GM19468 (cell line): ENCODE data around the gene TPMT.
"Not testable (repeated sequence)": the region's sequence is repeated elsewhere in the genome, so short reads cannot be mapped to it uniquely, and the experiment has no call there.

Source experiments
- ATAC-seq: cut with Tn5 transposase; IDR thresholded peaks from one replicate; pipeline ENCODE4 v1.9.1; 2021; ENCODE audit warnings: mild to moderate bottlenecking, moderate library complexity, moderate number of reproducible peaks; ENCODE audit not compliant: unreplicated experiment; ENCODE audit errors: extremely low read depth

TPMT gene

DNA sequence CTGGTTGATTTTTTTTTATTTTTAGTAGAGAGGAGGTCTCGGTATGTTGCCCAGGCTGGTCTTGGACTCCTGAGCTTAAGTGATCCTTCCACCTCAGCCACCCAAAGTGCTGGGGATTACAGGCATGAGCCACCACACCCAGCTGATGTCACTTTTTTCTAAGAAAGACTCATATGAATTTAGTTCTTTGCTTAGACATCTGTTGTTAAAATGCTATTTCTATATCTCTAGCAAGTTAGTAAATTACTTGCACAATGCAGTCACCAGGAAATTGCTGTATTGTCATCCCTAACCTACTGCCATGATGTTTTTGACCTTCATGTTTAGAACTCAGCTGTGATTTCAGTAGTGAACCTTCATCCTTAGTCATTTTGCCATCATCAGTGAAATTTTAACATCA lies 6.0 kb upstream of the TPMT start:
- no peak for ATAC-seq

DNA sequence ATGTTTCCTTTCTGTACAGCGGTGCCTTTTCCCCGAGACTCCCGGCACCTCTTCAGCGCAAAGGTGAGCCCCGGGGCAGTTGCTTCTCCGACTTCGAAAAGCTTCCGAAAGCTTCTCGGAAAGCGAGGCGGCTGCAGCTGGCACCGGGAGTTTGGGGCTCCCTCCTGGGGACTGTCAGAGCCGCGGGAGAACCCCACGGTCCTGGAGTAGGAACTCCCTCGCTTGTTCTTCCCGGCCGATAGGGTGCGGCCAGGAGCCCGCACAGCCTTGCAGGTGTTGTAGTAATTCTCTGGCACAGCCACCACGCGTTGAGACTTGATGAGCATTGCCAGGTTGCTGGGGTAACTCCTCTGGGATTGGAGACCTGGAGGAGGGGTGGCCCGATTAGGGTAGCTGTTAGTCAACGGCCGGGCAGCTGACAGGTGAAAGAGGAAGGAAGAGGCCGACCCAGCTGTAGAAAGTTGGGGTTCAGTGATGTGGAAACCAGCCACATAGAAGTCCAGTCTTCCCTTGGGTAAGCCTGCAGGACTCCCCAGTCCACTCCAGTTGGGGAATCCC lies 1.1 kb upstream of the TPMT start:
- peak; percentile 21 for ATAC-seq

- ATAC-seq: peak; percentile 88
Observed at GRCh38 chr6:18155150-18155863, 430 bp upstream of the TPMT start, which contains the start of gene KDM1B. TSS of gene KDM1B (plus strand) at chr6:18155422. CDS start at chr6:18159896, 4,474 bp downstream.

- no peak for ATAC-seq
Observed at GRCh38 chr6:18153311-18153703, 1.6 kb downstream of the TPMT start.

- ATAC-seq: no peak
Observed at GRCh38 chr6:18151801-18152200, 3.1 kb downstream of the TPMT start.

- not testable (repeated sequence) for ATAC-seq
Observed at GRCh38 chr6:18151391-18151790, 3.5 kb downstream of the TPMT start.

DNA sequence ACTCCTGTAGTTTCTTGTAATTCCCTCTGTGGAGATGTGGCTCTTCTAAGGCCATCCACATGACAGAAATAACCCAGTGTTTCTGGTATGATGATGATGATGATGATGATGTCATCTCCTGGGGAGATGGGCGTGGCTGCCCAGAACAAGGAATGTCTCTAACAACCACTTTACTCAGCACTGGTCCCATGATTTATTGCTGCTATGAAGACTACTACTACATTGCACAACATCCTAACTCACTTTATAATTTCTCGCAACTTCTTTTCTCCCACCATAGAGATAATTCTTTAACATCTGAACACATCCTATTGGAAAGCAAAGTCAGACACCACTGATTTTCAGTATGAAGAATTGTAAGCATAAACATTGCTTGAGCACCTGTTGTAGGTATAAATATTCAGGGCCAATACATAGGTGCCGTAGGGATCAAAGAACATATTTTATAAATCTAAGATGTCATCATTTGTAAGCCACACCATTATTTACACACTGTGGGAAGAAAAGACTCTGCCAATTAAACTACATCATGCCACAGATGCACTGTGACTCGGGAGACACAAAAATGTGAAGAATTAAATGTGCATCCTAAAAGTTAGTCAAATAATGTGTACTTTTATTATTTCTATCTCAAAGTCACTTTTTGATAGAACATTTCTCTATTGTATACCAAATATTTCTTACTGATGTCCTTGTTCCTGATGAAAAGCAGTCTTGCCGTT lies 6.4 kb downstream of the TPMT start:
- no peak for ATAC-seq

DNA sequence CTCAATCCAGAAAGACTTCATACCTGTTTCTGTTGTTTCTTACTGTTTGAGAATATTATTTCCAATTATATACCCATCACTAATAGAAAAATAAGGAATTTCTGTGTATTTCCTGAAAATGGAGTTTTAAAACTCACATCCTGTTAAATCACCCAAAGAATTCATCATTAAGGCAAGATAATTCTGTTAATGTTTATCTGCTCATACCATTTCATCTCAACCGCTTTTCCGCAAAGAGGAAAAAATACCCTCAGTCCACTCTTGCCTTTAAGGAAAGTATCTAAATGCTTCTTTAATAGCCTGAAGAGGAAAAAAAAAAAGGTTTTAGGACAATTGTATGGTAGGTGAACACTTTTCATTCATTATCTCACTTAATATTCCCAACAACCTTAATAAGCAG lies 7.3 kb downstream of the TPMT start:
- ATAC-seq: no peak

- ATAC-seq: no peak
Observed at GRCh38 chr6:18147160-18147559, 7.7 kb downstream of the TPMT start.

GRCh38 chr6:18142591-18142861 lies 12.4 kb downstream of the TPMT start:
- ATAC-seq: no peak

DNA sequence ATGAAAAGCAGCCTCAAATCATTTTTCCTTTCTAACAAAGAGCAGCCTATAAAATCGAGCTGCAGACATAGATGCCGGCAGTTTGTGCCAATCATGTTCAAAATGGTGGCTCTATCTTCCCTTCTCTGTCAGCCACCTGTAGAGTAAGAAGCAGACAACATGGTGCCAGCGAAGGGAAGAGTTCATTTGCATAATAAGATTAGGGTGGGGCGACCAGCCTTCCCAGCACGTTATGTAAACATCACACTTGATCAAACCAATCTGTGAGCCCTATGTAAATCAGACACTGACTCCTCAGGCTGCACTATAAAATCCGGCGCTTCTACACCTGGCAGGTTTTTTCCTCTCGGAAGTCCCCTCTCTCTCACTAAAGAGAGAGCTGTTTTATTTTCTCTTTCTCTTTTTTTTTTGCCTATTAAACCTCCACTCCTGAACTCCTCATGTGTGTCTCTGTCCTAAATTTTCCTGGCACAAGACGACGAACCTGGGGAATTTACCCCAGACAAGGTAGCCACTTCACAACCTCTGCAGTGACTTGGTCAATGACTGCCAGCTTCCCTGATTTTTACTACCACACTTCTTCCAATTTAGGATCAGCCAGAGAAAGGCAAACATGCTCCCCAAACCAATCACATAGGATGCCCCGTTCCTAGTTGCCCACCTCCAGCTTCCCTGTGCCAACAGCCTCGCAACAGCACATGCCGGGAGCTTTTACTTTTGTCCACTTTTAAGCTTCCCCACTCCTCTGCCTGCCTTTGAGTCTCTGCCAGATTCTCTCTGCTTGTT lies 12.9 kb downstream of the TPMT start:
- no peak for ATAC-seq

DNA sequence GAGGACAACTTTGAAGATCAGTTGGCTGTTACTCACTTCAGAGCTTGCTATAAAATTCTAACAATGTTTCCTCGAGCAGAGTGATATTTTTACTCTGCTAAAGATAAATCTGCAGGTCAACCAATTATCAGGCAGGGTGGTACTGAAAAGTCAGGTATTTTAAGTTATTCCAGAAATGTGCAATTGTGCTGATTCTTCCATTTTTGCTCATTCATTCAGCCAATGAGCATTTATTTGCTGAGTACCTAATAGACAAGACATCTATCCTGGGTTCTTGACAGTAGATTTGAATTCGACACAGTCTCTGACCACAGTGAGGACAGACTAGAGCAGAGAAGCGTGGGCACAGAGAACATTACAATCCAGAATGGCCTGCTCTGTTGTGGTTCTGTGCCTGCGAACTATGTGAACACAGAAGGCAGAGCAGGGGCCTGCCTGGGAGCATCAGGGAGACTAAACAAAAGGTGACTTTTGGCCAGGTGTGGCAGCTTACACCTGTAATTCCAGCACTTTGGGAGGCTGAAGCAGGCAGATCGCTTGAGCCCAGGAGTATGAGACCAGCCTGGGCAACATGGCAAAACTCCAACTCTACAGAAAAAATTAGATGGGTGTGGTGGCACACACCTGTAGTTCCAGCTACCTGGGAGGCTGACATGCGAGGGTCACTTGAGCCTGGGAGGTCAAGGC lies 14.8 kb downstream of the TPMT start:
- ATAC-seq: no peak

DNA sequence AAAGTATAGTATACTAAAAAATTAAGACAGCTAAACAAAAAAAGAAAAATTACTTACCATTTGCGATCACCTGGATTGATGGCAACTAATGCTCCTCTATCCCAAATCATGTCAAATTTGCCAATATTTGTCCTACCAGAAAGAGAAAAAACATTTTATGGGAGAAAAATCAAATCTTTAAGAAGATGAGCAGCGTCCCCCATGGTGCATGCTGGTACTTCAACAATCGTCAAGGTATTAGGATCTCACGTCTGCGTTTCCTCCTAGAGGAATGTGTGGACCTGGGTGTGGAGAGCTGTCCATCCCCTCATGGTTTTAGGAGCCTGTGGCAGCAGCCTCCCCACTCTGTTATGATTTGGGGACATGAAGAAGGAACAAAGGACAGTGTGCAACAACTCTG lies 16.0 kb downstream of the TPMT start:
- ATAC-seq: no peak

- no peak for ATAC-seq
Observed at GRCh38 chr6:18136260-18136659, 18.6 kb downstream of the TPMT start.

DNA sequence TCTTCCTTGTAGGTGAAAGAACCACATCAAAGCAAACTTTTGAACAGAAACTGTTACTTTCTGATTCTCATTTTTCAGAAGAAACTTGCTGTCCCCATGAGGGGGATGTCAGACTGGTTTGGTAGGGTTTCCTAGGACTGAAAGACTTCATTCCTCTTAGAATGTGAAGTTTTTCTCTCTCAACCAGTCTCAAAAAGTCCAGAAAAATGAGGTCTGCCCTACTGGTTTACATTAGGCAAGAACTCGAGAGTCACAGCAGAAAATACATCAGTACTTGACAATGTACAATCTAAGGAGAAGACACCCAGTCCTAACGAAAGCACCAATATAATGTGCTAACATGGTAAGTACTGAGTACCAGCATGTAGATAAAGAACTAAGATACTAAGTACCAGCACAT lies 19.7 kb downstream of the TPMT start:
- no peak for ATAC-seq

DNA sequence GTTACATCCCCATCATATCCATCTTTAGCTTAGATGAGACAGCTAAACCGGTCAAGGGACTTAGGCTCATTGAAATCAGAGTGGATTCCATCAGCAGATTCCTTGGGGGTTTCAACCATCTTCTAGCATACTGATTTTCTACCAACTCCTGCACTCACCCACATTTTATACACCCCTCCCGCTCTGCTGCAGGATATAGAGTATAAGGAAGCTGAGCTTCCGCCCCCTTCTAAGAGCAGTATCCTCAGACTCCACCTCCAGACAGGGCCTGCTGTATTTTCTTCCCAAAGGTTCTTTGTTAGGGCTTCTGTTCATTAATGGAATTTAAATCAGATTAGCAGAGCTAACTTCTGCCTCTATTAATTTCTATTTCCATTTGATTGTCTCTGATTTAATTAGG lies 22.5 kb downstream of the TPMT start:
- ATAC-seq: no peak

DNA sequence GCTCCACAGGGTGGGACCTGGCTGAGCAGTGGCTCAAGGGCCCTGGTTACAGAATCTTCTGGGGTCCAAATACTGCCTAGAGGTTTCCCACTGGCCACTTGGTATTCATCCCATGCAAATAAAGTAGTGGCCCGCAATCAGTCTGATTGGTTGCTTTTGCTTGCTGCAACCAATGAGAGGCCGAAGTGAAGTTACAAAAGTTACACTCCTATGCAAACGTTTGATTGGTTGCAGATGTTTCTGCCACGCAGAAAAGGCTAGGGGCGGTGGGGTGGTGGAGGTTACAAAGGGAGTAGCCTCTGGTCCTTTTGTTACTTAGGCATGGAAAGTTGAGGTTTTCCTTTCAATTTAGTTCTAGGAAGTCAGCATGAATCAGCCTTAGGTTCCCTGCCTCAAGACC lies 28.8 kb downstream of the TPMT start:
- ATAC-seq: no peak

DNA sequence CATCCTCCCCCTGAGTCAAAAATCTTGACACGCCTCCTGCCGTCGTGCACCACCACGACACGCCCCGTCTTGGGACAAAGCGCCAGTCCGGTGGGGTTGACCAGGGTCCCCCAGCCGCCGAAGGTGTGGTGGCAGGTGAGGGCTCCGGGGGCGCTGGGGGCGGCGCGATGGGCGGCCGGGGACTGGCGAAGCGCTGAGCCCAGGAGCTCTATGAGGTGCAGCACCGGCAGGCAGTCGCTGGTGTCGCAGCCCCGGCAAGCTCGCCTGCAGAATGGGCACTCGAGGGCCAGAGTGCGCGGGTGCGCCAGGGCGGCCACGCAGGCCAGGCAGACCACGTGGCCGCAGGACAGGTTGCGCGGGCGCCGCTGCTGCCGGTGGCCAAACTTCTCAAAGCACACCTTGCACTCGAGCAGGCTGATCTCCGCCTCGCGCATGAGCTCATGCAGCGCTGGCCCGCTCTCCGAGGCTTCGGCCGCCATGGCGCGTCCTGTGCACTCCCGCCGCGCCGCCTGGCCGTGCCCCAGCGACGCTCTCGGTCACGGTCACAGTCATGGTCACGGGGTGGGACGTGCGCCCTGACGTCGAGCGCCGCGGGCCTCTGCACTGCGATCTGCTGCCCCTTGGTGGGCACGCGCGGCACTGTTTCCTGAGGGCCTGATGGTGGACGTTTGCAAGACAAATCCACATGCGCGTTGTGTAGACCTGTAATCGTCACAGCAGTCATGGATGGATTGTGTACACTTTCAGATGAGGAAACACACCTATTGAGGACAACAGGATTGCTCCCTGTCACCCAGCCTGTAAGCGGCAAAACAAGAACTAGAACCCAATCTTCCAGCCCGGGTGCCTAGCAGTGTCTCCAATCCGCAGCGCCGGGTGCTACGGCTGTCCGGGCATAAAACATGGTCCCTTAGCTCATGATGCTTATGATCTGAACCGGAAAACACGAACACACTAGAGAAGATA lies 32.5 kb downstream of the TPMT start, which contains the start of gene NHLRC1:
Gene NHLRC1 (minus strand): TSS at position 550 of the 966 bp plus-strand sequence. CDS start 71 bp downstream, at position 479.
- ATAC-seq: peak; percentile 95

GRCh38 chr6:18121580-18122127 lies 33.2 kb downstream of the TPMT start:
- no peak for ATAC-seq
